ENCODE measurements around the gene RNFT2. TPM values are rescaled to one million over a fixed set of nuclear protein-coding genes. Genes with fewer than 3 reads are reported as not detected.

RNFT2 gene
- total RNA-seq, 1 donor from 2014 or later: 0.21 TPM

GRCh38 chr12:116864371-116865160 lies 126.5 kb downstream of the RNFT2 start:
- H3K4me1 ChIP-seq: peaks cover 0 to 24% of the 10 kb centered on the region in 2 donors
- H3K27me3 ChIP-seq: no peaks in the 10 kb centered on the region
- DNase-seq (ENCODE audit: low spot score in 2 of 2): peak; percentile 8 to 67
- peak overlapping the region in 1 of 2 donors; percentile 23 for H3K27ac ChIP-seq
- no peaks in the 10 kb centered on the region for H3K36me3 ChIP-seq
- no peak overlapping the region for H3K4me3 ChIP-seq
- TF ChIP-seq CTCF (IDR thresholded peaks at IDR 0.05): no peak
- H3K9me3 ChIP-seq: no peaks in the 10 kb centered on the region
- intact Hi-C loops (cut with DNase I): loop anchor here (2.0 kb wide), 1 partner anchor 46 kb away; no protein-coding TSS in a partner anchor

- Histone ChIP-seq H3K9me3 (no peaks in the 10 kb centered on the region), H3K4me3 (no peak overlapping the region), H3K4me1 (peaks cover 0 to 6% of the 10 kb centered on the region in 2 donors), H3K27ac (no peak overlapping the region), H3K36me3 (no peaks in the 10 kb centered on the region), H3K27me3 (no peaks in the 10 kb centered on the region)
- intact Hi-C loops (cut with DNase I): no loop called here
- no peak for TF ChIP-seq CTCF (IDR thresholded peaks at IDR 0.05)
- no peak for DNase-seq (ENCODE audit: low spot score in 2 of 2)
Observed at GRCh38 chr12:116867523-116867922, 129.4 kb downstream of the RNFT2 start.

- intact Hi-C loops (cut with DNase I): no loop called here
- TF ChIP-seq CTCF (IDR thresholded peaks at IDR 0.05): no peak
Observed at GRCh38 chr12:116870306-116870705, 132.2 kb downstream of the RNFT2 start.

GRCh38 chr12:116874324-116874995 lies 136.3 kb downstream of the RNFT2 start:
- Histone ChIP-seq H3K36me3 (no peaks in the 10 kb centered on the region), H3K4me3 (no peak overlapping the region), H3K27me3 (peaks cover 6% of the 10 kb centered on the region), H3K27ac (no peak overlapping the region), H3K9me3 (peaks cover 3 to 5% of the 10 kb centered on the region in 2 donors), H3K4me1 (peaks cover 8 to 10% of the 10 kb centered on the region in 2 donors)
- intact Hi-C loops (cut with DNase I): no loop called here
- DNase-seq (ENCODE audit: low spot score in 2 of 2): no peak
- TF ChIP-seq CTCF (IDR thresholded peaks at IDR 0.05): no peak

More at GRCh38 chr12:116870306-116870705, 132.2 kb downstream of the RNFT2 start:
- no peak overlapping the region for H3K4me3 ChIP-seq
- no peak overlapping the region for H3K27ac ChIP-seq
- H3K36me3 ChIP-seq: no peaks in the 10 kb centered on the region
- peaks cover 3 to 5% of the 10 kb centered on the region in 2 donors for H3K9me3 ChIP-seq
- DNase-seq (ENCODE audit: low spot score in 2 of 2): no peak
- no peaks in the 10 kb centered on the region for H3K27me3 ChIP-seq
- H3K4me1 ChIP-seq: no peaks in the 10 kb centered on the region

GRCh38 chr12:116876151-116876869 lies 138.2 kb downstream of the RNFT2 start:
- peaks cover 8% of the 10 kb centered on the region for H3K27me3 ChIP-seq
- TF ChIP-seq CTCF (IDR thresholded peaks at IDR 0.05): no peak

More at GRCh38 chr12:116876151-116876869, 138.2 kb downstream of the RNFT2 start:
- H3K4me3 ChIP-seq: no peak overlapping the region
- no peak for DNase-seq (ENCODE audit: low spot score in 2 of 2)
- H3K27ac ChIP-seq: no peak overlapping the region
- H3K9me3 ChIP-seq: peaks cover 3 to 5% of the 10 kb centered on the region in 2 donors
- intact Hi-C loops (cut with DNase I): no loop called here
- H3K4me1 ChIP-seq: peaks cover 10 to 18% of the 10 kb centered on the region in 2 donors
- H3K36me3 ChIP-seq: no peaks in the 10 kb centered on the region

All from ascending aorta (tissue), 2 donors.